Hepatocyte (in vitro differentiated cells): ENCODE results near the gene PCGF1.
"Not testable (repeated sequence)": the region's sequence is repeated elsewhere in the genome, so short reads cannot be mapped to it uniquely, and the experiment has no call there.

ENCODE experiments used
- CTCF ChIP-seq: fragments of 200-600 bp; sonication (generic); IDR thresholded peaks from 2 replicates; pipeline ENCODE4 v1.5.1; 2016; ENCODE audit warnings: antibody characterized with exemption, mild to moderate bottlenecking; ENCODE audit not compliant: poor library complexity
- EZH2 ChIP-seq: fragments of 200-600 bp; sonication (generic); IDR thresholded peaks from 2 replicates; pipeline ENCODE4 v1.6.1; 2016; ENCODE audit warnings: antibody characterized with exemption, mild to moderate bottlenecking, borderline replicate concordance
- EZH2phosphoT487 ChIP-seq: fragments of 200-600 bp; sonication (generic); IDR thresholded peaks from one replicate; pipeline ENCODE4 v1.6.1; 2018; ENCODE audit warnings: antibody characterized with exemption, mild to moderate bottlenecking, low read depth, moderate library complexity; ENCODE audit not compliant: unreplicated experiment, severe bottlenecking

- TF ChIP-seq CTCF, EZH2, EZH2phosphoT487: not testable (repeated sequence)
Observed at GRCh38 chr2:74470742-74471141, 36.8 kb downstream of the PCGF1 start.
